Measurements from ENCODE around the gene INHA. TPM values are rescaled to one million over a fixed set of nuclear protein-coding genes. Genes with fewer than 3 reads are reported as not detected.

Gene INHA
- total RNA-seq, 1 donor from 2014 or later, result not detected

DNA sequence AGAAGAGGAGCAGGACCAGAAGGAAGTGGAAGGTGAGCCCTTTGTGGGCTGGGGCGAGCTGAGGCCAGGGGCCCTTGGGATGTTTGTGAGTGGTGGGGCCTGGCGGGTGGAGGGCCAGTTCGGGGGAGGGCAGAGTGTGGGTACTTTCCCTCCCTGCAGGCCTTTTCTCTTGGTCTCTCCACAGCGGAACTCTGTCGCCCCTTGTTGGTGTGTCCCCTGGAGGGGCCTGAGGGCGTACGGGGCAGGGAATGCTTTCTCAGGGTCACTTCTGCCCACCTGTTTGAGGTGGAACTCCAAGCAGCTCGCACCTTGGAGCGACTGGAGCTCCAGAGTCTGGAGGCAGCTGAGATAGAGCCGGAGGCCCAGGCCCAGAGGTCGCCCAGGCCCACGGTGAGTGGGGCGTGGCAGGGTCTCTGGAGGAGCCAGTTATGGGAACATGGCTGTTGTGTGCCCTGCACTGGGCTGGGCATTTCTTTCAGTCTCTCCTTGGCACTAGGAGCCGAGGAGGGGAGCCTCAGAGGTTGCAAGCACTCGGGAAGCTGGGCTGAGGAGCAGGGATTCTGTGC, 36.4 kb downstream of the INHA start:
- DNase-seq (ENCODE audit: extremely low read depth, low read depth, low spot score), result no peak

DNA sequence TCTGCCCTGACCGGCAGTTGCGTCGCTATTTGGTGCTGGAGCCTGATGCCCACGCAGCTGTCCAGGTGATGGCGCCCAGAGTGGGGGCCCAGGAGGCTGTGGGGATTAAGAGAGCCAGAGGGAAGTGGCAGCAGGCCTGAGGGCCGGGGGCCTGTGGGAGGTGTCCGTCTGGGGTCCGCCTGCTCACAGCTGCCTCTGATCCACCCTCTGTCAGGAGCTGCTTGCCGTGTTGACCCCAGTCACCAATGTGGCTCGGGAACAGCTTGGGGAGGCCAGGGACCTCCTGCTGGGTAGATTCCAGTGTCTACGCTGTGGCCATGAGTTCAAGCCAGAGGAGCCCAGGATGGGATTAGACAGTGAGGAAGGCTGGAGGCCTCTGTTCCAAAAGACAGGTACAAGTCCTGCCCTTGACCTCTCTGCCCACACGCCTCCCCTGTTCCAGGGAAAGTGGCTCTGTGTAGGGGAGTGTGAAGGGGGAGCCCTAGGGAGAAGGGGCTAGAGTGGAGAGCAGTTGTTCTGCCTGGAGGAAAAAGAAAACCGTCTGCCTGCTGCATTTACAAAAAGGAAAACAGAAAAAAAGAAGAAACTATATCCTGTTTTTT, 37.1 kb downstream of the INHA start:
- DNase-seq (ENCODE audit: extremely low read depth, low read depth, low spot score), result no peak

DNA sequence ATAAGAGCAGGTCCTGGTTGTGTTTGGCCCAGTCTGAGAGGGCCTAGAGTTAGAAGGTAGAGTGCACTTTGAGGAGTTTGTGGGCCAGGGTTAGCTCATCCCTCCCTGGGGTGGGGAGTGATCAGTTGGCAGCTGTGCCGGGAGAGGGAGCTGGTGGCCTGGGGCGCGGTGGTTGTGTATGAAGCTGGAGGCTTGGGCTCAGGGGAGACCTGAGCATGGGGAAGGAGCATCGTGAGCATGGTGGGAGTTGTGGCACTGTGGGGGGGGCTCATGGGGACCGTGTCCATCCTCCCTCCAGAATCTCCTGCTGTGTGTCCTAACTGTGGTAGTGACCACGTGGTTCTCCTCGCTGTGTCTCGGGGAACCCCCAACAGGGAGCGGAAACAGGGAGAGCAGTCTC, 39.2 kb downstream of the INHA start:
- DNase-seq (ENCODE audit: extremely low read depth, low read depth, low spot score), result no peak

DNA sequence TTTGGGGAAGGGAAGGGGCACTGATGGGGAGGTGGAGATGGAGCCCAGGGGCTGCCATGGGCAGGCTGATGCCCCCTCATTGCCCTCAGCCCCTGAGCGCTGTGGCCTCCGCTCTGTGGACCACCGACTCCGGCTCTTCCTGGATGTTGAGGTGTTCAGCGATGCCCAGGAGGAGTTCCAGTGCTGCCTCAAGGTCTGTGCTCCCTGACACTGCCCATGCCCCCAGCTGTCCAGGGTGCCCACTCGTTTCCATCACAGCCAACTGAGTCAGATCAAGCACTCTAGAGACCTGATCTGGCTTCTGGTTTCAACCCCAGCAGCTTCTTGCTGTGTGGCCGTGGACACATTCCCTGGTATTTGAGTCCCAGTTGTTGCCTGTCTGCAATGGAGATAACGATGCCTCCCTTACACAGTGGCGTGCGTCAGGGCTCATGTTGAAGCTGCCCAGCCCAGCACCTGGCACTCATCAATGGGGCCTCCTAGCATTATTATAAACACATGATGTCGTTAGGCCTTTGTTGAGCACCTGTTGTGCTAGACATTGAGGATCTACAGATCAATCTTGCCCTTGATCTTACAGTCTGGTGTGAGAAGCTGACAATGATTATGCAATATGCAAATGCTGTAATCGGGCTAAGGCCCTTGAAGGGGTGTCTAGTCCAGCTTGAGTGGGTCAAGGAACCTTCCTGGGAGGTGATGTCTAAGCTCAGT, 39.9 kb downstream of the INHA start:
- DNase-seq (ENCODE audit: extremely low read depth, low read depth, low spot score), result no peak

DNA sequence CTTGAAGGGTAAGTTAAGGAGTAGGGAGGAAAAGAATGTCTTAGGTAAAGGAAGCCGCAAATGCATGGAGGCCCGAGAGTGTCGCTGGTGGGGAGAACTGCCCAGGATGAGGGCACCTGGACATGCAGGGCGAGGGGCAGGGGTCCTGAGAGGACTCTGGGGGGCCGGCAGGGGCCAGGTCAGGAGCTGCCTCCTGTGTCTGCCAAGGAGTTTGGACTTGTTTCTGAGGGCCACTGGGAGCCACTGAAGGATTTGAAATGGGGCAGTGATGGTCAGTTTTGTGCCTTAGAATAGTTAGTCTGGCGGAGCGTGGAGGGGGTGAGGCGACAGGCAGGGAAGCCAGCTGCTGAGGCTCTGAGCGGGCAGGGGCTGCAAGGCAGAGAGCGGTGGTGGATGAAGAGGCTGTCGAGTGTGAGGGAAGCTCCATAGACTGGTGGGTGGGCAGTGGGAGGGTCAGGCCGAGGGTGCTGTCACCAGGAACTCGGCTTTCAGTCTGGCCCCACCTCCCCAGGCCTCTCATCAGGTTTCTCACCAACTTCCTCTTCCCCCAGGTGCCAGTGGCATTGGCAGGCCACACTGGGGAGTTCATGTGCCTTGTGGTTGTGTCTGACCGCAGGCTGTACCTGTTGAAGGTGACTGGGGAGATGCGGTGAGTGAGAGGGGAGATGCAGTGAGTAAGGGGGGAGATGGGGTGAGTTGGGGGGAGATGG, 40.6 kb downstream of the INHA start:
- no peak for DNase-seq (ENCODE audit: extremely low read depth, low read depth, low spot score)

DNA sequence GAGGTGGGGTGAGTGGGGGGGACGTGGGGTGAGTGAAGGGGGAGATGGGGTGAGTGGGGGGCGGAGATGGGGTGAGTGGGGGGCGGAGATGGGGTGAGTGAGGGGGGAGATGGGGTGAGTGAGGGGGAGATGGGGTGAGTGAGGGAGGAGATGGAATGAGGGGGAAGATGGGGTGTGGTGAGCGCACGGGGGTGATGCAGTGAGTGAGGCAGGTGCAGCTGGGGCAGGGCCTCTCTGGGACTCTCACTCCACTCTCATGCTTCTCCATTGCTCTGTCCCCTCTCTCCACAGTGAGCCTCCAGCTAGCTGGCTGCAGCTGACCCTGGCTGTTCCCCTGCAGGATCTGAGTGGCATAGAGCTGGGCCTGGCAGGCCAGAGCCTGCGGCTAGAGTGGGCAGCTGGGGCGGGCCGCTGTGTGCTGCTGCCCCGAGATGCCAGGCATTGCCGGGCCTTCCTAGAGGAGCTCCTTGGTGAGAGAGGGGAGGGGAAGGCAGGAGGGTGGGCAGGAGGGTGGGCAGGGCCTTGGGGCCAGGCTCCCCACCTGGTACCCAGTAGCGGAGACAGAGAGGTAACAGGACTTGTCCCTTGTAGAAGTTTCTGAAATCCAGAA, 41.5 kb downstream of the INHA start:
- no peak for DNase-seq (ENCODE audit: extremely low read depth, low read depth, low spot score)

DNA sequence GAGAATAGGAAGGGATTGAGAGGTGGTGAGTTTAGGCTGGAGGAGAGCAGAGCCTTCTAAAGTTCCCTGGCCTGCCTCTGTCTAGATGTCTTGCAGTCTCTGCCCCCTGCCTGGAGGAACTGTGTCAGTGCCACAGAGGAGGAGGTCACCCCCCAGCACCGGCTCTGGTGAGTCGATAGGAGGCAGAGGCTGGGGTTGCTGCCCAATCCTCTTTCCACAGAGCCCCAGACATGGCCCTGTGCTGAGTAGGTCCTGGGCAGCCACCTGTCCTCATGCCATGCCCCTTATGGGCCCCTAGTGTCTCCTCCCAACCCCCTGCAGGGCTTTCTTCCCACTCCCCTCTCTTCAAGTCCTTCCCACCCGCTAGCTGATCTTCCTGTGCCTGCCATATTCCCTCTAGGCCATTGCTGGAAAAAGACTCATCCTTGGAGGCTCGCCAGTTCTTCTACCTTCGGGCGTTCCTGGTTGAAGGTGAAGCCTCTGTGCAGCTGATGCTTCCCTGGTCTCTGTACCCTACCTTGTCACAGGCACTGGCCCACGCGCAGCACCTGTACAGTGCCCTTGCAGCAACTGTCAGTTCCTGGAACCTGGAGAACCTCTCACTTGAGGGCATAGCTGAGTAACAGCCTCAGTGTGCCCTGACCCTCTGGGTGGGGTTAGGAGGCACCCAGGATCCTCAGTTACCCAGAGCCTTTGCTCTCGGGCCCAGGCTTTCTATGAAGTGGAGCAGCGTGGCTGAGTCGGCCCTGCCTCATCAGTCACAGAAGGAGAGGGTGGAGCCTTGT, 42.2 kb downstream of the INHA start:
- no peak for DNase-seq (ENCODE audit: extremely low read depth, low read depth, low spot score)

DNA sequence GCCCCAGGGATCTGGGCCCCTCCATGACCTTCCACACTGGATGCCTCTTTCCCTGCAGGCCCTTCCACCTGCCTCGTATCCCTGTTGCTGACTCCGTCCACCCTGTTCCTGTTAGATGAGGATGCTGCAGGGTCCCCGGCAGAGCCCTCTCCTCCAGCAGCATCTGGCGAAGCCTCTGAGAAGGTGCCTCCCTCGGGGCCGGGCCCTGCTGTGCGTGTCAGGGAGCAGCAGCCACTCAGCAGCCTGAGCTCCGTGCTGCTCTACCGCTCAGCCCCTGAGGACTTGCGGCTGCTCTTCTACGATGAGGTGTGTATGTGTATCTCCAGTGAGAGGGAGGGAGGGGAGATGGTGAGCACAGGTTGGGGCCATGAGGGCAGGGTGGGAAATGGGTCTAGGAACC, 42.9 kb downstream of the INHA start:
- no peak for DNase-seq (ENCODE audit: extremely low read depth, low read depth, low spot score)

DNA sequence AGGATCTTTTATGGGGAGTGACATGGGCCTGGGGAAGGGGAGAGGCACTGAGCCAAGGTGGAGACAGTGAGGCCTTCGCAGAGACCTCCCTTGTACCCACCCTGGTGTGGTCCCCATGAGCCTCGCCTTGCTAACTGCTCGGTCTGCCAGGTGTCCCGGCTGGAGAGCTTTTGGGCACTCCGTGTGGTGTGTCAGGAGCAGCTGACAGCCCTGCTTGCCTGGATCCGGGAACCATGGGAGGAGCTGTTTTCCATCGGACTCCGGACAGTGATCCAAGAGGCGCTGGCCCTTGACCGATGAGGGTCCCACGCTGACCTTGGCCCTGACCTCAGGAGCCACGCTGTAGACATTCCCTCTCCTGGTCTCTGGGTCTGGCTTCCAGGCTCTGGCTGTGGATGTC, 43.8 kb downstream of the INHA start:
- DNase-seq (ENCODE audit: extremely low read depth, low read depth, low spot score), result no peak

DNA sequence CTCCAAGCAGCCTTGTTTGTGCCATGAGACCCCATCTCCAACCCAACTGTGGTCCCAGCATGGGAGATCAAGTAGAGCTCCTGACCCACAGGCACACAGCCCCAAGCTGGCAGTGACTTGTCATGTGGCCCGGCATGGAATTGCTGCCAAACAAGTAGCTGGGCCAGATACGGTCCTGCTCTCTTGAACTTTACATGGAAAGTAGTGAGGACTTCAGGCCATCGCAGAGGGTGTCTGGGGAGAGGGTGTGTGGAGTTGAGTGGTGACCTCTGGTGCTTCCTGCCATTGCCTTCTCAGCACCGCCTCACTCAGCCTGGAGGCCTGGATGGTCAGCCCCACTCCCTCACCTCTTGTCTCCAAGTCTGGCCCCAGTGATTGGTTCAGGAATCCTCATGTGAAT, 44.4 kb downstream of the INHA start:
- DNase-seq (ENCODE audit: extremely low read depth, low read depth, low spot score), result no peak

DNA sequence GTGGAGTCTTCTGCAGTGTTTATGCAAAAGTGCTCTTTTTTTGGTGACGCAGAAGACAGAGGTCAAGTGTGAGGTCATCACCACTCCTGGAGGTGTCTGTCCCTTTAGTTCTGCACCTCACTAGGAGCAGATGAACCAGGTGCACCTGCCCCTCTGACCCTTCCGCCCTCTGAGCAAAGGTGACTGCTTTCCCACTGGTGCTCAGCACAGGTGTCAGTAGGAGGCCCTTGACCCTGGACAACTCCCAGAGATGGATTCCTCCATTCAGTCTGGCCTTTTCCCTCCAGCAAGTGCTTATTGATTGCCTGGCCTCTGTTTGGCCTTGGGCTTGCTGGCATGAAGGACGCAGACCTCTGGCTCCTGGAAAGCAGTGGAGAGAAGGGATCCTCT, 46.6 kb downstream of the INHA start:
- no peak for DNase-seq (ENCODE audit: extremely low read depth, low read depth, low spot score)

DNA sequence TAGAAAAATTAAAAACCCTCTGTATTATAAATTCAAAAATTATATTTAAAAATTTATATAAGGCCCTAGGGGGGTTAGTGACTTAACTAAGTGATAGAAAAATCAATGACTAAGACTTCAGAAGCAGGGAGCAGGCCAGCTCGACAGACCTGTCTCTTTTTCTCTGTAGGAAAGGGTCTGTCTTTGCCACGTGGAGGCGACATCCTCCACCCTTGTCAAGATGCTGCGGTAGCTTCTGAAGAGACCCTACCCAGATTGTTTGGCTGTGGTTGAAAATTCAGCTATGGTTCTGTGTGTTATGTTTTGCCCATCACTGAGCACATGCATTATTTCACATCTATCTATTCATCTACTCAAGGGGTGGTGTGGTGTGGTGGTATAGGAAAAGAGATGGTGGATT, 47.1 kb downstream of the INHA start:
- DNase-seq (ENCODE audit: extremely low read depth, low read depth, low spot score), result no peak

DNA sequence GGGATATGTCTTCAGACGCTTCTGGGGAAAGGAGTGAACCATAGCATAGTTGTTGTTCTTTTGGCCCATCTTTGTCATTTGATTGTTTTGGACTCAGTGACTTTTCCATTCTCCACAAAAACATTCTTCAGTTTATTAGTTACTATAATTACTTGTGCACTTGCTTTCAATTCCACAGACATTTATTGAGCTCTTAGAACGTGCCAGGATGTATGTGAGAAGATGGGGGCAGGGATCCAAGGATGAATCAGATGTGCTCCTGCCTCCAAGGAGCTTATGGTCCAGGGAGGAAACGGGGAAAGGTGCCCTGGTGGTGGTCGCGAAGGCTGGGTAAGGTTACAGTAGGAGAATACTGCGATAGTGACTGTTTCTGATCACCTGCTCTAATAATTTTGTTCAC, 48.4 kb downstream of the INHA start:
- no peak for DNase-seq (ENCODE audit: extremely low read depth, low read depth, low spot score)

DNA sequence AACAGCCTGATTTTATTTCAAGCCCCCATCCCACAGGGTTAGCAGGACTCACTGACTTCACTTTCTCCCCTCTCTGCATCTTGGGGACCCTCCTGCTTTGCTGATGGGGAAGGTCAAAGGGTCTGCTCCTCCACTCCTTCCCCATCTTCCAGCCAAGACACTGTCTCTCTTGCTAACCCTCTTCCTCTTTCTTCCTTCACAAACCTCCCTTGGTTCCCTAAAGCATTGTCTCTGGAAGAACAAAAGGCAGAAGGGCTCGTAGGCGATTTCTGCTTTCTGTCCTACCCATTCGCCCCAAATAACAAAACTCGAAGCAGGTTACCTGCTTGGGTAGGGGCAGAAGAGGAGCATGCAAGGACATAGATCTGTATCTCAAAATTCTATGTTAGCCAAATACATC, 49.8 kb downstream of the INHA start:
- no peak for DNase-seq (ENCODE audit: extremely low read depth, low read depth, low spot score)

DNA sequence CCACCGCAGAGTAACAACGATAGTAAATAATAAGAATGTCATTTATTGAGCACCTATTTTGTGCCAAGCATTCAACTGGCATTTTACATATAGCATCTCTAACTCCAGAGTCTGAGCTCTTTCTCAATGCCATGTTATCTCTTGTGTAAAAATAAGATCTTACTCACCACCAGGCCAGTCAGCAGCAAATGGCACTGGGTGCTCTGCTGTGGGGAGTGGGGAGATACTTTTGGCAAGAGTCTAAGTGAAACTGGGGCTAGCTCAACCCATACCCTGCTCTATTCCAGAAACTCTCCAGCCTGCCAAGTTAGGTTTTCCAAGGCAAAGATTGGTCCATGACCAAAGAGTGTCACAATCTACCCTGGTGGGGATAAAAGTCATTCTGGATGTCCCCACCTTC, 50.4 kb downstream of the INHA start:
- no peak for DNase-seq (ENCODE audit: extremely low read depth, low read depth, low spot score)

DNA sequence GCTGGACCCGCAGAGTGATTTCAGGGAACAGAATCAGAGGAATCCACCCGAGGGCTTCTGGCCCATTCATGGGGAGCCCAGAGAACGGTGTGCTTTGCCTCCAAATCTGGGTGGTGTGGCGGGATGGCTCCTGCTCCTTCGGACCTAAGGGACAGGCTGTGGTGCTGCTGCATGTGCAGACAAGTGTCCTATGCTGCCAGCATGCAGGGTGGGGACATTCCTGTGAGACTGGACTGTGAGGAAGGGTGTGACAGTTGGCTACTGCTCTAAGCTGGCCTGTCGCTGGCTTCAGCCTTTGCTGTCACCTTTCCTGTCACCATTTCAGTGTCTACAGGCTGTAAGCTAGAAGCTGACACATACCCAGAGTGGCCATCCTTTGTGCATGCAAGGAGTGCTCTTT, 52.5 kb downstream of the INHA start:
- DNase-seq (ENCODE audit: extremely low read depth, low read depth, low spot score), result no peak

DNA sequence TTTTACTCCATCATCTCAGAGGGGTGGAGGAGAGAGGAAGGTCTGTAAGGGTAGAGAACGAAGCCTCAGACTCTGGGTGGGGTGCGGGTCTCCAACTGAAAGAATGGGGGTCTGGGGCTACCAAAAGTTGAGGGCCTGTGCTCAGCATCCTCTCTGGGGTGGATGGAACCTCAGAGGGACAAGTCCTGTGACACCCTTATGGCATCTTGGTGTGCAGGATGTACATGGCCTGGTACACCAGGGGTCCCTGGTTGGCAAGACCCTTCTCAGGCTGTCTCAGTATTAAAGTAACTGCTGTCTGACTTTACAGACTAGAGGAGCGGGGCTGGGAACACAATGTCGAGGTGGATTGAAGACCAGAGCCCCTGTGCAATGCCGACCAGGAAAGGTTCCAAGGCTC, 53.1 kb downstream of the INHA start:
- no peak for DNase-seq (ENCODE audit: extremely low read depth, low read depth, low spot score)

Measured in glomerular endothelial cell (primary cell).